AG04450 (cell line): Measurements from ENCODE around the gene RFT1. TPM values are rescaled to one million over a fixed set of nuclear protein-coding genes. Genes with fewer than 3 reads are reported as not detected.

Source experiments
- CTCF ChIA-PET: fragments of 300-600, 350-600 bp; formaldehyde crosslinking; extraction: SDS; loops from one replicate; lab custom pipeline; 2022; ENCODE audit warnings: antibody characterized with exemption, inconsistent platforms; lab: Charles Lee
- POLR2A ChIA-PET: fragments of 350-600 bp; formaldehyde crosslinking; extraction: SDS; loops from one replicate; lab custom pipeline; 2021; ENCODE audit warnings: antibody characterized with exemption, inconsistent platforms; lab: Yijun Ruan, JAX
- DNase-seq: peaks from one replicate; pipeline ENCODE4 v3.0.0-alpha.2; 2011; ENCODE audit warnings: low read depth, low spot score
- H3K27ac ChIP-seq: one replicate; pipeline ENCODE4 v1.5.1; 2012; ENCODE audit warnings: low read depth, low read length, control low read depth
- H3K27me3 ChIP-seq: one replicate; pipeline ENCODE4 v1.6.0; 2012; ENCODE audit warnings: low read length; ENCODE audit not compliant: control insufficient read depth, insufficient read depth
- H3K4me3 ChIP-seq: 2 replicates; pipeline ENCODE4 v1.5.1; 2011; ENCODE audit warnings: mild to moderate bottlenecking, low read depth, low read length, control low read depth
- H3K9me3 ChIP-seq: 2 replicates; pipeline ENCODE4 v1.5.1; 2012; ENCODE audit warnings: low read length; ENCODE audit not compliant: control insufficient read depth, insufficient read depth
- CTCF ChIP-seq: IDR thresholded peaks from 2 replicates; pipeline ENCODE4 v1.5.1; 2011; ENCODE audit warnings: low read depth, low read length, control low read depth, inconsistent platforms
- polyA plus RNA-seq: library from polyadenylated mRNA; depleted of rRNA; stranded (reverse); fragments of >200 nt; gene quantifications from 2 replicates; pipeline ENCODE4 v1.2.3, GENCODE V29; 2011

Gene RFT1
- polyA plus RNA-seq, 1 experiment, result 26.4 TPM

GRCh38 chr3:53160660-53161449, 30.6 kb upstream of the RFT1 start, which contains the start of gene PRKCD:
PRKCD (plus strand) TSS chr3:53161209; CDS start chr3:53178423, 17,214 bp downstream.
- H3K27ac ChIP-seq, result no peak within 1 kb of the TSS
- peak; percentile 41 for TF ChIP-seq CTCF
- no peaks in the 10 kb centered on the region; the same call in 1 of the 2 replicates for H3K9me3 ChIP-seq
- H3K27me3 ChIP-seq, result peaks cover 20% of the 10 kb centered on the region
- ChIA-PET POLR2A (no interaction called here), CTCF (interaction anchor here (0.9 to 1.7 kb wide), 6 partner anchors 20 to 51 kb away, joined by 3 to 9 read pairs (median 4); no protein-coding TSS in a partner anchor)
- H3K4me3 ChIP-seq, result peak within 1 kb of the TSS; percentile 79
- DNase-seq, result peak; percentile 39

- Histone ChIP-seq H3K27me3 (peaks cover 21% of the 10 kb centered on the region), H3K27ac (no peak overlapping the region), H3K9me3 (no peaks in the 10 kb centered on the region; the same call in 1 of the 2 replicates), H3K4me3 (peak overlapping the region; percentile 79)
- no peak for TF ChIP-seq CTCF
- no peak for DNase-seq
- CTCF ChIA-PET, result interaction anchor here (0.9 to 1.7 kb wide), 6 partner anchors 19 to 50 kb away, joined by 3 to 9 read pairs (median 4); no protein-coding TSS in a partner anchor
- POLR2A ChIA-PET, result no interaction called here
Observed at GRCh38 chr3:53160061-53160659, 29.9 kb upstream of the RFT1 start.

- POLR2A ChIA-PET, result interaction anchor here (0.7 kb wide), 1 partner anchor 96 kb away, joined by 6 read pairs; no protein-coding TSS in a partner anchor
- TF ChIP-seq CTCF, result no peak
- DNase-seq, result no peak
- no peak overlapping the region for H3K4me3 ChIP-seq
- CTCF ChIA-PET, result interaction anchor here (1.0 to 1.7 kb wide), 5 partner anchors 8 to 37 kb away, joined by 3 to 9 read pairs (median 5); no protein-coding TSS in a partner anchor
- no peaks in the 10 kb centered on the region; the same call in 1 of the 2 replicates for H3K9me3 ChIP-seq
- H3K27me3 ChIP-seq, result peaks cover 25% of the 10 kb centered on the region
- H3K27ac ChIP-seq, result no peak overlapping the region
Observed at GRCh38 chr3:53159156-53160060, 29.2 kb upstream of the RFT1 start.

- Histone ChIP-seq H3K27ac (no peak overlapping the region), H3K9me3 (no peaks in the 10 kb centered on the region; the same call in 1 of the 2 replicates), H3K4me3 (no peak overlapping the region), H3K27me3 (peaks cover 25% of the 10 kb centered on the region)
- TF ChIP-seq CTCF, result no peak
- no peak for DNase-seq
- CTCF ChIA-PET, result interaction anchor here (1.2 kb wide), 1 partner anchor 9 kb away, joined by 3 read pairs; no protein-coding TSS in a partner anchor
- POLR2A ChIA-PET, result interaction anchor here (0.7 kb wide), 1 partner anchor 97 kb away, joined by 6 read pairs; no protein-coding TSS in a partner anchor
Observed at GRCh38 chr3:53158765-53159155, 28.5 kb upstream of the RFT1 start.
